ENCODE data around the gene MYO5A. TPM values are rescaled to one million over a fixed set of nuclear protein-coding genes. Genes with fewer than 3 reads are reported as not detected.

The MYO5A gene
- total and polyA plus RNA-seq, 9 of the 15 experiments (the other 6 are each of a cell fraction or from before 2014, with no cell fraction given) = 0.03 to 0.82 (median 0.40) TPM

DNA sequence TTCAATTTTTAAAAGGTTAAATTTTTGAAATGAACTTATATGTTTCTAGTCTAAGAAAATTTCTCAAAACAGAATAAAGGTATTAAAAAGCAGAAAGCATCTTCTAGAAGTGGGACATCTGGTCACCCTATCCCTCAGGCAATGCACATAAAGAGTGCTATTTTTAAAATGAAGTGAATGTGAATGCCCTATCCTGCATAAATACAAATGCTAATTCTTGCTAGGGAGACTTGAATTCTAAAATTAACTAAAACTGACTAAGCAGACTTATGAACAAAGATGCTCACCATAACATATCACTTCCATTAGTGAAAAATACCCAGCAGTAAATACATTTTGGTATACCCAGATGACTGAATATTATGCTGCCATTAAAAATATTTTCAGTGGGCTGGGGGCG is 11.7 kb downstream of the MYO5A start:
- H3K4me2 ChIP-seq (ENCODE audit: insufficient read depth, low read length) = no peak overlapping the region
- H3K36me3 ChIP-seq (ENCODE audit: control insufficient read depth, insufficient read depth, low read length) = no peaks in the 10 kb centered on the region
- H3K27me3 ChIP-seq (ENCODE audit: control insufficient read depth in 2 of 2, insufficient read depth in 2 of 2, low read length in 2 of 2) = peaks cover 5 to 10% of the 10 kb centered on the region in 2 experiments; a peak in 3 of 5 replicates
- no peak overlapping the region for H2AFZ ChIP-seq (ENCODE audit: low read depth, low read length)
- DNase-seq (ENCODE audit: extremely low read depth in 1 of 4, low spot score in 3 of 4) = no peak
- H3K4me1 ChIP-seq (replicated peaks in 1 of 2; ENCODE audit: control insufficient read depth in 2 of 2, insufficient read depth in 2 of 2, low read length in 2 of 2) = no peaks in the 10 kb centered on the region
- WGBS (ENCODE audit: insufficient coverage, low coverage, missing lambda C conversion rate) = 0% methylated on average over 1 of the region's 1 CpG
- intact Hi-C loops (cut with micrococcal nuclease) (loop anchor here (5.0 kb wide), 1 partner anchor 250 kb away; no protein-coding TSS in a partner anchor), in situ Hi-C loops (cut with MboI) (no loop called here)
- CTCF ChIA-PET (ENCODE audit: low intra/inter-chr PET ratio) = interaction anchor here (0.6 kb wide), 1 partner anchor 236 kb away, joined by 3 read pairs; no protein-coding TSS in a partner anchor
- ATAC-seq = no peak
- BruUV-seq (replicated peaks) = no TSS peak
- H3K79me2 ChIP-seq (ENCODE audit: control insufficient read depth, insufficient read depth, low read length) = no peaks in the 10 kb centered on the region
- H4K20me1 ChIP-seq (replicated peaks; ENCODE audit: control insufficient read depth, insufficient read depth, low read length) = peaks cover 8% of the 10 kb centered on the region; the same call in 1 of the 2 replicates
- no peak for FAIRE-seq
- H3K9me1 ChIP-seq (ENCODE audit: control insufficient read depth, insufficient read depth, low read length) = no peaks in the 10 kb centered on the region
- H3K4me3 ChIP-seq = no peak overlapping the region
- H3K27ac ChIP-seq (ENCODE audit: extremely low read depth, low read depth, low read length) = no peak overlapping the region
- POLR2A ChIA-PET = no interaction called here
- H3K9me3 ChIP-seq (replicated peaks; ENCODE audit: control insufficient read depth, insufficient read depth, low read depth, low read length) = no peaks in the 10 kb centered on the region
- TF ChIP-seq BRD4 (IDR thresholded peaks at IDR 0.05) = no peak
- no peak for TF ChIP-seq RBM25 (IDR thresholded peaks at IDR 0.05; ENCODE audit: low read depth, low read length, severe bottlenecking)
- TF ChIP-seq SAP30 (IDR thresholded peaks at IDR 0.05; ENCODE audit: borderline replicate concordance, insufficient read depth, low read depth, low read length, poor library complexity, severe bottlenecking) = no peak
- TF ChIP-seq TGIF2 (CRISPR knock-in tag; IDR thresholded peaks at IDR 0.05) = no peak
- TF ChIP-seq, protein P1, sequence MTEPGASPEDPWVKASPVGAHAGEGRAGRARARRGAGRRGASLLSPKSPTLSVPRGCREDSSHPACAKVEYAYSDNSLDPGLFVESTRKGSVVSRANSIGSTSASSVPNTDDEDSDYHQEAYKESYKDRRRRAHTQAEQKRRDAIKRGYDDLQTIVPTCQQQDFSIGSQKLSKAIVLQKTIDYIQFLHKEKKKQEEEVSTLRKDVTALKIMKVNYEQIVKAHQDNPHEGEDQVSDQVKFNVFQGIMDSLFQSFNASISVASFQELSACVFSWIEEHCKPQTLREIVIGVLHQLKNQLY (CRISPR knock-in tag; conservative IDR thresholded peaks at IDR 0.05) = no peak
- TF ChIP-seq, protein P2, sequence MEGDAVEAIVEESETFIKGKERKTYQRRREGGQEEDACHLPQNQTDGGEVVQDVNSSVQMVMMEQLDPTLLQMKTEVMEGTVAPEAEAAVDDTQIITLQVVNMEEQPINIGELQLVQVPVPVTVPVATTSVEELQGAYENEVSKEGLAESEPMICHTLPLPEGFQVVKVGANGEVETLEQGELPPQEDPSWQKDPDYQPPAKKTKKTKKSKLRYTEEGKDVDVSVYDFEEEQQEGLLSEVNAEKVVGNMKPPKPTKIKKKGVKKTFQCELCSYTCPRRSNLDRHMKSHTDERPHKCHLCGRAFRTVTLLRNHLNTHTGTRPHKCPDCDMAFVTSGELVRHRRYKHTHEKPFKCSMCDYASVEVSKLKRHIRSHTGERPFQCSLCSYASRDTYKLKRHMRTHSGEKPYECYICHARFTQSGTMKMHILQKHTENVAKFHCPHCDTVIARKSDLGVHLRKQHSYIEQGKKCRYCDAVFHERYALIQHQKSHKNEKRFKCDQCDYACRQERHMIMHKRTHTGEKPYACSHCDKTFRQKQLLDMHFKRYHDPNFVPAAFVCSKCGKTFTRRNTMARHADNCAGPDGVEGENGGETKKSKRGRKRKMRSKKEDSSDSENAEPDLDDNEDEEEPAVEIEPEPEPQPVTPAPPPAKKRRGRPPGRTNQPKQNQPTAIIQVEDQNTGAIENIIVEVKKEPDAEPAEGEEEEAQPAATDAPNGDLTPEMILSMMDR (IDR thresholded peaks at IDR 0.05 in 2 of 3, conservative IDR thresholded peaks at IDR 0.05 in 1 of 3; ENCODE audit: insufficient read depth in 2 of 3, low read depth in 1 of 3, low read length in 3 of 3) = no peak
- no peak overlapping the region for H3K9ac ChIP-seq (ENCODE audit: insufficient read depth in 1 of 2, low read depth in 2 of 2, low read length in 2 of 2)

Data from K562 (cell line).